Measurements from ENCODE around the gene CD55. TPM values are rescaled to one million over a fixed set of nuclear protein-coding genes. Genes with fewer than 3 reads are reported as not detected.
A peak's percentile ranks its signal among the peaks of the same experiment; 100 is the strongest.

The CD55 gene
- total and polyA plus RNA-seq, 2 of the 13 experiments (the other 11 are each of a cell fraction or from before 2014, with no cell fraction given), result 6.0 to 56.0 TPM

DNA sequence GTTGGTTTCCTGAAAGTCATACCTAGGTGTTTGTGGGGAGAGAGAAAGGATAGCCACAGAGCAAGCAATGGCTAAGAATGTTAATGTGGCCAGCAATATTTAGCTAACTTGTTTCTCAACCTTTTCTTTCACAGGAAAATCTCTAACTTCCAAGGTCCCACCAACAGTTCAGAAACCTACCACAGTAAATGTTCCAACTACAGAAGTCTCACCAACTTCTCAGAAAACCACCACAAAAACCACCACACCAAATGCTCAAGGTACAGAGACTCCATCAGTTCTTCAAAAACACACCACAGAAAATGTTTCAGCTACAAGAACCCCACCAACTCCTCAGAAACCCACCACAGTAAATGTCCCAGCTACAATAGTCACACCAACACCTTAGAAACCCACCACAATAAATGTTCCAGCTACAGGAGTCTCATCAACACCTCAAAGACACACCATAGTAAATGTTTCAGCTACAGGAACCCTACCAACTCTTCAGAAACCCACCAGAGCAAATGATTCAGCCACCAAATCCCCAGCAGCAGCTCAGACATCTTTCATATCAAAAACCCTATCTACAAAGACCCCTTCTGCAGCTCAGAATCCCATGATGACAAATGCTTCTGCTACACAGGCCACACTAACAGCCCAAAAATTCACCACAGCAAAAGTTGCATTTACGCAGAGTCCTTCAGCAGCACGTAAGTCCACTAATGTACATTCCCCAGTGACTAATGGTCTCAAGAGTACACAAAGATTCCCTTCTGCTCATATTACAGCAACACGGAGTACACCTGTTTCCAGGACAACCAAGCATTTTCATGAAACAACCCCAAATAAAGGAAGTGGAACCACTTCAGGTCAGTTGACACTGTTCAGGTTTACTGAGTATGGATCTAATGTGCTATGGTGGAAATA lies 15.3 kb downstream of the CD55 start (continued):
- TF ChIP-seq HOXA9 (CRISPR knock-in tag; IDR thresholded peaks at IDR 0.05; ENCODE audit: borderline replicate concordance) (no peak), ZNF550 (CRISPR knock-in tag; IDR thresholded peaks at IDR 0.05; ENCODE audit: borderline replicate concordance) (no peak), ZNF326 (CRISPR knock-in tag; IDR thresholded peaks at IDR 0.05; ENCODE audit: borderline replicate concordance) (no peak), FOXA1 (IDR thresholded peaks at IDR 0.05) (peak; percentile 65), FOXA1 (CRISPR knock-in tag; IDR thresholded peaks at IDR 0.05) (0 out of 2 replicates have a peak, but pooled peaks have one; percentile 25), RFX1 (IDR thresholded peaks at IDR 0.05) (peak; percentile 67), DNMT1 (CRISPR knock-in tag; IDR thresholded peaks at IDR 0.05) (no peak), FOXP1 (IDR thresholded peaks at IDR 0.05) (peak; percentile 46; the same call in 1 of the 2 replicates), FOXP1 (CRISPR knock-in tag; IDR thresholded peaks at IDR 0.05) (no peak), GABPB1 (CRISPR knock-in tag; IDR thresholded peaks at IDR 0.05) (no peak), ARID3A (IDR thresholded peaks at IDR 0.05; ENCODE audit: low read depth, low read length) (0 out of 2 replicates have a peak, but pooled peaks have one; percentile 10), ZNF382 (CRISPR knock-in tag; IDR thresholded peaks at IDR 0.05; ENCODE audit: borderline replicate concordance) (no peak), FOXK2 (IDR thresholded peaks at IDR 0.05) (peak; percentile 30; the same call in 1 of the 2 replicates), SIX4 (CRISPR knock-in tag; IDR thresholded peaks at IDR 0.05) (peak; percentile 55; the same call in 1 of the 2 replicates), FOSL2 (CRISPR knock-in tag; IDR thresholded peaks at IDR 0.05) (peak; percentile 23; the same call in 1 of the 2 replicates)
- TF ChIP-seq, protein P1, sequence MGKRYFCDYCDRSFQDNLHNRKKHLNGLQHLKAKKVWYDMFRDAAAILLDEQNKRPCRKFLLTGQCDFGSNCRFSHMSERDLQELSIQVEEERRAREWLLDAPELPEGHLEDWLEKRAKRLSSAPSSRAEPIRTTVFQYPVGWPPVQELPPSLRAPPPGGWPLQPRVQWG (CRISPR knock-in tag; IDR thresholded peaks at IDR 0.05; ENCODE audit: borderline replicate concordance, low read depth), result no peak
